Neuronal stem cell (in vitro differentiated cells): Measurements from ENCODE around the gene AS3MT.

Experiments used
- DNase-seq: peaks from one replicate; pipeline ENCODE4 v3.0.0-alpha.2; 2013; ENCODE audit warnings: low spot score
- H2AFZ ChIP-seq: one replicate; pipeline ENCODE4 v1.6.1; 2013; ENCODE audit warnings: mild to moderate bottlenecking, low read length, inconsistent platforms
- H2AK5ac ChIP-seq: 2 replicates; pipeline ENCODE4 v1.6.1; 2013; ENCODE audit warnings: low read depth, mild to moderate bottlenecking, inconsistent platforms, low read length, moderate library complexity, mixed read lengths
- H2BK120ac ChIP-seq: 2 replicates; pipeline ENCODE4 v1.6.1; 2013; ENCODE audit warnings: low read depth, mild to moderate bottlenecking, inconsistent platforms, low read length, moderate library complexity, mixed read lengths
- H2BK12ac ChIP-seq: one replicate; pipeline ENCODE4 v1.6.1; 2013; ENCODE audit warnings: low read length, inconsistent platforms
- H2BK15ac ChIP-seq: 2 replicates; pipeline ENCODE4 v1.6.1; 2013; ENCODE audit warnings: mild to moderate bottlenecking, low read length, inconsistent platforms, mixed read lengths
- H2BK5ac ChIP-seq: one replicate; pipeline ENCODE4 v1.6.1; 2013; ENCODE audit warnings: inconsistent platforms, mild to moderate bottlenecking, low read length, moderate library complexity
- H3K14ac ChIP-seq: one replicate; pipeline ENCODE4 v1.6.1; 2013; ENCODE audit warnings: low read length, inconsistent platforms
- H3K18ac ChIP-seq: 2 replicates; pipeline ENCODE4 v1.6.1; 2013; ENCODE audit warnings: low read length, inconsistent platforms
- H3K23ac ChIP-seq: 2 replicates; pipeline ENCODE4 v1.6.1; 2013; ENCODE audit warnings: low read depth, mild to moderate bottlenecking, mixed read lengths, low read length, inconsistent platforms; ENCODE audit not compliant: poor library complexity
- H3K27ac ChIP-seq: replicated peaks from 3 replicates; pipeline ENCODE4 v1.5.1; 2013; ENCODE audit warnings: low read length, inconsistent platforms
- H3K27me3 ChIP-seq, 3 experiments: 2 replicates each; pipeline ENCODE4 v1.6.1; 2013; ENCODE audit warnings: low read length in 3 of 3, mild to moderate bottlenecking in 2 of 3, inconsistent platforms in 1 of 3, low read depth in 1 of 3, mixed read lengths in 1 of 3, moderate library complexity in 1 of 3; ENCODE audit not compliant: control insufficient read depth in 3 of 3, insufficient read depth in 3 of 3
- H3K36me3 ChIP-seq, 2 donors: replicated peaks in 1 of 2; 2 replicates each; pipeline ENCODE4 v1.6.1; 2013; ENCODE audit warnings: low read length in 2 of 2; ENCODE audit not compliant: control insufficient read depth in 2 of 2, insufficient read depth in 2 of 2
- H3K4ac ChIP-seq: 2 replicates; pipeline ENCODE4 v1.6.1; 2013; ENCODE audit warnings: inconsistent platforms, mild to moderate bottlenecking, low read length, moderate library complexity
- H3K4me1 ChIP-seq, 2 donors: 1 replicate in 1 of 2; 2 replicates in 1 of 2; pipeline ENCODE4 v1.6.1; 2013; ENCODE audit warnings: low read length in 2 of 2, low read depth in 1 of 2; ENCODE audit not compliant: control insufficient read depth in 2 of 2, insufficient read depth in 1 of 2
- H3K4me2 ChIP-seq: one replicate; pipeline ENCODE4 v1.6.1; 2013; ENCODE audit warnings: mild to moderate bottlenecking, low read length, inconsistent platforms; ENCODE audit not compliant: insufficient read depth, poor library complexity, severe bottlenecking
- H3K4me3 ChIP-seq, 2 donors: 2 replicates each; pipeline ENCODE4 v1.5.1; 2013; ENCODE audit warnings: low read length in 2 of 2, mild to moderate bottlenecking in 2 of 2, inconsistent platforms in 1 of 2, moderate library complexity in 1 of 2
- H3K79me1 ChIP-seq: one replicate; pipeline ENCODE4 v1.6.1; 2013; ENCODE audit warnings: low read depth, mild to moderate bottlenecking, inconsistent platforms, low read length, moderate library complexity
- H3K9ac ChIP-seq: one replicate; pipeline ENCODE4 v1.6.1; 2013; ENCODE audit warnings: mild to moderate bottlenecking, low read depth, low read length, inconsistent platforms; ENCODE audit not compliant: poor library complexity
- H3K9me3 ChIP-seq, 2 donors: replicated peaks in 1 of 2; 2 replicates each; pipeline versions ENCODE3 to v1.6.1; 2013; ENCODE audit warnings: low read length in 2 of 2, mild to moderate bottlenecking in 2 of 2, inconsistent platforms in 1 of 2, low read depth in 1 of 2, mixed read lengths in 1 of 2, moderate library complexity in 1 of 2; ENCODE audit not compliant: control insufficient read depth in 2 of 2, insufficient read depth in 1 of 2
- H4K8ac ChIP-seq: one replicate; pipeline ENCODE4 v1.6.1; 2013; ENCODE audit warnings: low read depth, mild to moderate bottlenecking, inconsistent platforms, low read length, moderate library complexity
- H4K91ac ChIP-seq: one replicate; pipeline ENCODE4 v1.6.1; 2013; ENCODE audit warnings: low read length, low read depth, mild to moderate bottlenecking, inconsistent platforms; ENCODE audit not compliant: poor library complexity
- WGBS, 2 donors: extraction: QIAGEN DNeasy Blood & Tissue Kit; methylation state at CpG; one replicate each; pipeline ENCODE4 v1.1.7; 2013; ENCODE audit warnings: missing lambda C conversion rate in 2 of 2, mixed read lengths in 1 of 2; ENCODE audit not compliant: insufficient read length in 2 of 2, insufficient replicate concordance in 1 of 2; ENCODE audit errors: extremely low coverage in 2 of 2; 5-methylcytosine and 5-hydroxymethylcytosine counted together

The AS3MT gene

GRCh38 chr10:102868911-102869257 lies 386 bp upstream of the AS3MT start:
- no peak overlapping the region for H2BK12ac ChIP-seq
- H3K4ac ChIP-seq: no peak overlapping the region
- peaks cover 4 to 6% of the 10 kb centered on the region in 2 donors for H3K4me1 ChIP-seq
- no peak overlapping the region for H2BK120ac ChIP-seq
- no peak overlapping the region for H2AK5ac ChIP-seq
- H3K9ac ChIP-seq: no peak overlapping the region
- no peak overlapping the region for H3K14ac ChIP-seq
- no peaks in the 10 kb centered on the region for H3K9me3 ChIP-seq
- H2BK5ac ChIP-seq: no peak overlapping the region
- peak overlapping the region; percentile 8 for H3K27ac ChIP-seq
- whole genome bisulfite sequencing, 2 donors: no CpG with 5 or more reads among the region's 5 CpGs
- no peaks in the 10 kb centered on the region for H3K27me3 ChIP-seq
- peaks cover 0 to 21% of the 10 kb centered on the region in 2 donors for H3K36me3 ChIP-seq
- no peak overlapping the region for H3K23ac ChIP-seq
- no peak overlapping the region for H4K91ac ChIP-seq
- no peak overlapping the region for H4K8ac ChIP-seq
- no peak overlapping the region for H3K18ac ChIP-seq
- no peak for DNase-seq
- H3K4me2 ChIP-seq: peak overlapping the region; percentile 78
- H3K79me1 ChIP-seq: no peaks in the 10 kb centered on the region
- no peak overlapping the region for H2BK15ac ChIP-seq
- peak overlapping the region; percentile 86 for H2AFZ ChIP-seq
- peak overlapping the region in 1 of 2 donors; percentile 49 for H3K4me3 ChIP-seq

GRCh38 chr10:102870221-102870620 lies 951 bp downstream of the AS3MT start:
- no peak for DNase-seq
- Histone ChIP-seq H2AK5ac (peak overlapping the region; percentile 13), H3K79me1 (no peaks in the 10 kb centered on the region), H3K4me3 (peak overlapping the region; percentile 49 to 77), H4K8ac (no peak overlapping the region), H3K9me3 (no peaks in the 10 kb centered on the region), H3K27ac (no peak overlapping the region), H3K4ac (no peak overlapping the region), H2BK120ac (no peak overlapping the region), H3K27me3 (no peaks in the 10 kb centered on the region), H3K36me3 (peaks cover 6 to 27% of the 10 kb centered on the region in 2 donors), H3K4me1 (peaks cover 4 to 6% of the 10 kb centered on the region in 2 donors), H4K91ac (no peak overlapping the region), H2BK15ac (no peak overlapping the region), H2AFZ (peak overlapping the region; percentile 86), H3K4me2 (peak overlapping the region; percentile 96), H3K18ac (no peak overlapping the region), H3K9ac (peak overlapping the region; percentile 88), H3K14ac (no peak overlapping the region), H2BK5ac (no peak overlapping the region), H2BK12ac (no peak overlapping the region), H3K23ac (no peak overlapping the region)
- no CpG with 5 or more reads among the region's 10 CpGs for WGBS, 2 donors

- no peak overlapping the region for H3K4me3 ChIP-seq
- no peak overlapping the region for H4K91ac ChIP-seq
- DNase-seq: no peak
- peaks cover 6 to 41% of the 10 kb centered on the region in 2 donors for H3K36me3 ChIP-seq
- H3K79me1 ChIP-seq: no peaks in the 10 kb centered on the region
- no peak overlapping the region for H2BK15ac ChIP-seq
- no peak overlapping the region for H2BK5ac ChIP-seq
- H3K9me3 ChIP-seq: no peaks in the 10 kb centered on the region
- no peak overlapping the region for H4K8ac ChIP-seq
- H2AFZ ChIP-seq: no peak overlapping the region
- H3K14ac ChIP-seq: no peak overlapping the region
- no peaks in the 10 kb centered on the region for H3K27me3 ChIP-seq
- peaks cover 4 to 6% of the 10 kb centered on the region in 2 donors for H3K4me1 ChIP-seq
- no peak overlapping the region for H3K4me2 ChIP-seq
- no peak overlapping the region for H2BK120ac ChIP-seq
- H3K23ac ChIP-seq: no peak overlapping the region
- H2AK5ac ChIP-seq: no peak overlapping the region
- H3K18ac ChIP-seq: no peak overlapping the region
- no peak overlapping the region for H3K9ac ChIP-seq
- no peak overlapping the region for H2BK12ac ChIP-seq
- H3K27ac ChIP-seq: no peak overlapping the region
- WGBS, 2 donors: 100% methylated on average over 1 of the region's 4 CpGs; no CpG with 5 or more reads in 1 of the 2 donors
- H3K4ac ChIP-seq: no peak overlapping the region
Observed at GRCh38 chr10:102872163-102872562, 2.9 kb downstream of the AS3MT start.

GRCh38 chr10:102876747-102877153 lies 7.5 kb downstream of the AS3MT start:
- WGBS, 2 donors: no CpG with 5 or more reads among the region's 2 CpGs
- Histone ChIP-seq H3K79me1 (no peaks in the 10 kb centered on the region), H3K27ac (no peak overlapping the region), H3K14ac (no peak overlapping the region), H3K4me2 (no peak overlapping the region), H2BK120ac (no peak overlapping the region), H3K4me1 (no peaks in the 10 kb centered on the region), H3K4me3 (no peak overlapping the region), H3K18ac (no peak overlapping the region), H3K27me3 (no peaks in the 10 kb centered on the region), H3K36me3 (peaks cover 8 to 77% of the 10 kb centered on the region in 2 donors), H2BK5ac (no peak overlapping the region), H2AK5ac (no peak overlapping the region), H4K8ac (no peak overlapping the region), H3K4ac (no peak overlapping the region), H3K23ac (no peak overlapping the region), H4K91ac (no peak overlapping the region), H2BK12ac (no peak overlapping the region), H2AFZ (no peak overlapping the region), H3K9me3 (no peaks in the 10 kb centered on the region), H2BK15ac (no peak overlapping the region), H3K9ac (no peak overlapping the region)
- no peak for DNase-seq
